ENCODE measurements around the gene HAUS5. TPM values are rescaled to one million over a fixed set of nuclear protein-coding genes. Genes with fewer than 3 reads are reported as not detected.

HAUS5 gene
- polyA plus RNA-seq, 1 donor from 2014 or later, result 14.4 TPM

- no peaks in the 10 kb centered on the region for H4K20me1 ChIP-seq (ENCODE audit: insufficient read depth)
- H2AFZ ChIP-seq (ENCODE audit: low read depth, low read length), result no peak overlapping the region
These were observed 26.7 kb downstream of the HAUS5 start for GRCh38 chr19:35639321-35639639.

GRCh38 chr19:35639863-35640262 lies 27.3 kb downstream of the HAUS5 start:
- Histone ChIP-seq H3K4me2 (ENCODE audit: low read length) (no peak overlapping the region), H3F3A (ENCODE audit: insufficient read depth, low read length, poor library complexity, severe bottlenecking) (no peaks in the 10 kb centered on the region), H3K27ac (ENCODE audit: low read length) (no peak overlapping the region), H3K9ac (ENCODE audit: low read length) (no peak overlapping the region), H3K9me2 (ENCODE audit: insufficient read depth, low read length) (no peaks in the 10 kb centered on the region), H3K9me3 (ENCODE audit: low read length) (no peaks in the 10 kb centered on the region), H3K36me3 (ENCODE audit: insufficient read depth, low read length) (no peaks in the 10 kb centered on the region), H4K20me1 (ENCODE audit: insufficient read depth) (no peaks in the 10 kb centered on the region), H3K4me3 (ENCODE audit: low read length) (no peak overlapping the region), H3K27me3 (ENCODE audit: insufficient read depth, low read depth, low read length) (peaks cover 15% of the 10 kb centered on the region), H2AFZ (ENCODE audit: low read depth, low read length) (no peak overlapping the region), H3K79me2 (replicated peaks; ENCODE audit: insufficient read depth, low read length) (no peaks in the 10 kb centered on the region)
- TF ChIP-seq EP300 (conservative IDR thresholded peaks at IDR 0.05; ENCODE audit: poor library complexity, severe bottlenecking) (no peak), EZH2 (IDR thresholded peaks at IDR 0.05; ENCODE audit: borderline replicate concordance, insufficient read depth, low read length, poor library complexity, severe bottlenecking) (no peak), RAD21 (conservative IDR thresholded peaks at IDR 0.05) (no peak), CTCF (IDR thresholded peaks at IDR 0.05; ENCODE audit: poor library complexity, severe bottlenecking) (no peak), POLR2AphosphoS5 (IDR thresholded peaks at IDR 0.05) (no peak), REST (IDR thresholded peaks at IDR 0.05; ENCODE audit: borderline replicate concordance) (no peak), MXI1 (conservative IDR thresholded peaks at IDR 0.05; ENCODE audit: poor library complexity, severe bottlenecking) (no peak)

More at GRCh38 chr19:35639321-35639639, 26.7 kb downstream of the HAUS5 start:
- no peaks in the 10 kb centered on the region for H3K79me2 ChIP-seq (replicated peaks; ENCODE audit: insufficient read depth, low read length)
- H3K36me3 ChIP-seq (ENCODE audit: insufficient read depth, low read length), result no peaks in the 10 kb centered on the region
- H3K9ac ChIP-seq (ENCODE audit: low read length), result no peak overlapping the region
- H3K4me3 ChIP-seq (ENCODE audit: low read length), result no peak overlapping the region
- H3K27me3 ChIP-seq (ENCODE audit: insufficient read depth, low read depth, low read length), result peaks cover 10% of the 10 kb centered on the region
- H3K9me2 ChIP-seq (ENCODE audit: insufficient read depth, low read length), result no peaks in the 10 kb centered on the region
- H3F3A ChIP-seq (ENCODE audit: insufficient read depth, low read length, poor library complexity, severe bottlenecking), result no peaks in the 10 kb centered on the region
- no peak for TF ChIP-seq EZH2 (IDR thresholded peaks at IDR 0.05; ENCODE audit: borderline replicate concordance, insufficient read depth, low read length, poor library complexity, severe bottlenecking)
- no peak for TF ChIP-seq MXI1 (conservative IDR thresholded peaks at IDR 0.05; ENCODE audit: poor library complexity, severe bottlenecking)
- TF ChIP-seq RAD21 (conservative IDR thresholded peaks at IDR 0.05), result no peak
- TF ChIP-seq EP300 (conservative IDR thresholded peaks at IDR 0.05; ENCODE audit: poor library complexity, severe bottlenecking), result no peak
- no peak for TF ChIP-seq SMC3 (conservative IDR thresholded peaks at IDR 0.05; ENCODE audit: poor library complexity)
- no peaks in the 10 kb centered on the region for H3K9me3 ChIP-seq (ENCODE audit: low read length)
- no peak overlapping the region for H3K4me2 ChIP-seq (ENCODE audit: low read length)
- no peak overlapping the region for H3K27ac ChIP-seq (ENCODE audit: low read length)
